Keratinocyte (primary cell): Measurements from ENCODE around the gene PLEKHA6. TPM values are rescaled to one million over a fixed set of nuclear protein-coding genes. Genes with fewer than 3 reads are reported as not detected.

Experiments used
- DNase-seq: peaks from one replicate; pipeline ENCODE4 v3.0.0-alpha.2; 2011; ENCODE audit warnings: low read depth, missing footprints, low spot score
- FAIRE-seq: peaks from 2 replicates; lab custom pipeline; 2011; peaks lifted over from hg19 to GRCh38; lab: Jason Lieb, UNC
- H2AFZ ChIP-seq: 2 replicates; pipeline ENCODE4 v1.6.0; 2012; ENCODE audit warnings: low read length, control low read depth, inconsistent platforms; ENCODE audit not compliant: control insufficient read depth
- H3K27ac ChIP-seq: 2 replicates; pipeline ENCODE4 v1.5.1; 2011; ENCODE audit warnings: low read length; ENCODE audit not compliant: control insufficient read depth, insufficient read depth
- H3K27me3 ChIP-seq: 3 replicates; pipeline ENCODE4 v1.6.0; 2011; ENCODE audit warnings: low read length; ENCODE audit not compliant: control insufficient read depth, insufficient read depth; ENCODE audit errors: extremely low read depth
- H3K36me3 ChIP-seq, 2 experiments: 2 replicates in 1 of 2; 3 replicates in 1 of 2; pipeline ENCODE4 v1.5.1; 2011; ENCODE audit warnings: low read length in 2 of 2, mild to moderate bottlenecking in 1 of 2; ENCODE audit not compliant: control insufficient read depth in 2 of 2, insufficient read depth in 2 of 2; ENCODE audit errors: extremely low read depth in 1 of 2
- H3K4me1 ChIP-seq: 3 replicates; pipeline ENCODE4 v1.5.1; 2011; ENCODE audit warnings: low read length; ENCODE audit not compliant: control insufficient read depth, insufficient read depth; ENCODE audit errors: extremely low read depth
- H3K4me2 ChIP-seq: 3 replicates; pipeline ENCODE4 v1.6.0; 2011; ENCODE audit warnings: low read depth, low read length; ENCODE audit not compliant: control insufficient read depth, insufficient read depth; ENCODE audit errors: extremely low read depth
- H3K4me3 ChIP-seq, 3 experiments: fragments of 200-600 bp in 1 of 3; sonication (generic) in 1 of 3; 2 replicates in 2 of 3; 3 replicates in 1 of 3; pipeline ENCODE4 v1.5.1; 2011 to 2016; ENCODE audit warnings: low read length in 3 of 3, mild to moderate bottlenecking in 3 of 3, control low read depth in 2 of 3, inconsistent platforms in 1 of 3, low read depth in 1 of 3, mixed read lengths in 1 of 3, mixed run types in 1 of 3, moderate library complexity in 1 of 3; ENCODE audit not compliant: control insufficient read depth in 2 of 3, insufficient read depth in 2 of 3; ENCODE audit errors: extremely low read depth in 1 of 3
- H3K79me2 ChIP-seq: 2 replicates; pipeline ENCODE4 v1.6.0; 2012; ENCODE audit warnings: low read length; ENCODE audit not compliant: control insufficient read depth, insufficient read depth
- H3K9ac ChIP-seq: 3 replicates; pipeline ENCODE4 v1.6.0; 2011; ENCODE audit warnings: low read length; ENCODE audit not compliant: control insufficient read depth, insufficient read depth; ENCODE audit errors: extremely low read depth
- H3K9me1 ChIP-seq: 3 replicates; pipeline ENCODE4 v1.6.0; 2011; ENCODE audit warnings: low read length; ENCODE audit not compliant: control insufficient read depth, insufficient read depth; ENCODE audit errors: extremely low read depth
- H3K9me3 ChIP-seq: 2 replicates; pipeline ENCODE4 v1.5.1; 2012; ENCODE audit warnings: low read depth, low read length; ENCODE audit not compliant: control insufficient read depth
- H4K20me1 ChIP-seq: 3 replicates; pipeline ENCODE4 v1.6.0; 2011; ENCODE audit warnings: low read length; ENCODE audit not compliant: control insufficient read depth, insufficient read depth; ENCODE audit errors: extremely low read depth
- EZH2 ChIP-seq: IDR thresholded peaks from one replicate; pipeline ENCODE4 v1.6.1; 2012; ENCODE audit warnings: inconsistent platforms, mild to moderate bottlenecking, low read length, moderate library complexity
- dilution Hi-C: fragments of 300-500 bp; cut with MboI; formaldehyde crosslinking; loops from one replicate; pipeline ENCODE4 v1.7.0; 2020; ENCODE audit warnings: low sequenced_read_pairs; ENCODE audit not compliant: extremely low pct_ligation_motif_present
- polyA plus RNA-seq, 5 experiments: library from polyadenylated mRNA; depleted of rRNA in 3 of 5; stranded (reverse) in 3 of 5; stranded (forward) in 1 of 5; unstranded in 1 of 5; fragments of >200 nt; gene quantifications; 1 replicate in 1 of 5; 2 replicates in 3 of 5; 3 replicates in 1 of 5; pipeline versions ENCODE4 v1.2.1 to v1.2.3, GENCODE V29; 2011 to 2012; ENCODE audit warnings: missing spikeins in 2 of 5, low read depth in 1 of 5, low replicate concordance in 1 of 5
- TF ChIP-seq, protein P1 (sequence below), 3 experiments: IDR thresholded peaks in 1 of 3; conservative IDR thresholded peaks in 1 of 3; optimal IDR thresholded peaks in 1 of 3; 2 replicates in 2 of 3; 3 replicates in 1 of 3; pipeline versions ENCODE3 to v1.5.1; 2011; ENCODE audit warnings: low read length in 3 of 3, mild to moderate bottlenecking in 3 of 3, moderate library complexity in 2 of 3, control low read depth in 1 of 3, inconsistent platforms in 1 of 3; ENCODE audit not compliant: insufficient read depth in 2 of 3; ENCODE audit errors: extremely low read depth in 1 of 3

The PLEKHA6 gene
- polyA plus RNA-seq, 1 donor (not counting 4 experiments of a cell fraction or from before 2014, with no cell fraction given), result 1.5 TPM

DNA sequence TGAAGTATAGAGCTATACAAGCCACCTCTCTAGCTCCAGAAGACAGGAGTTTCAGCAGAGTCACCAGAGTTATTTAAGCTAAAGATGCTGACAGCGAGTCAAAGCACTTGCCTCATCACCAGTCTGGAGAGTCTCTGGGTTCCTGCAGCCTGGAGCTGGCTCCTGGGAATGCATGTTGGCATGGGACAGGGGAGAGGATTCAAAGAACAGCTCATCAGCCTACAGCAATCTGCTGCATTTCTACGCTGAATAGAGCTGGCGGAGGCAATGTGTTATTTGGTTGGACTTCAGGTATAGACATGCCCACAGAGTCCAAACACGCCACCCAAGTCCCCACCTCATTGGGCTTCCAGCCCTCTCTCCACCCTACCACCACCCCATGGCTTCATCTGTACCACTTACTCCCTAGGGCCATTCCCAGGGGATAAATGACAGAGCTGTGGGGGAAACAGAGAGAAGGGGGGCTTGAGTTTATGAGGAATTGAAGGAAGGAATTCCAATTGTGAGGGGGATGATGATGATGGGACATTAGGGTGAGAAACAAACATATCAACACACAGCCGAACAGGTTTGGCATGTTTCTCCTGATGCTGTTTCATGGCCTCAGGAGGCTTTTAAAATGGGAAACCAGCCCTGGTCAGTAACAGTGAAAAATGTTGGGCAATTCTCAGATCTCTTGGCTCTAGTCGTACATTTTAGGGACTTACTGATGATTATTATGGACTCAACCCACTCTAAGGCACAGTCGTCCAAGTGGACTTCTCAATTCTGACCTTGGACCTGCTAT is 58.4 kb downstream of the PLEKHA6 start:
- Histone ChIP-seq H3K79me2 (no peaks in the 10 kb centered on the region), H4K20me1 (no peaks in the 10 kb centered on the region), H3K9me1 (no peaks in the 10 kb centered on the region), H3K27me3 (no peaks in the 10 kb centered on the region), H2AFZ (peak overlapping the region; percentile 72), H3K4me2 (peak overlapping the region; percentile 65), H3K4me3 (peak overlapping the region in 2 of 3 experiments; percentile 7 to 39), H3K27ac (peak overlapping the region; percentile 80), H3K9me3 (no peaks in the 10 kb centered on the region), H3K36me3 (no peaks in the 10 kb centered on the region), H3K4me1 (peaks cover 35% of the 10 kb centered on the region), H3K9ac (peak overlapping the region; percentile 28)
- dilution Hi-C loops, result no loop called here
- FAIRE-seq (peak; percentile 98), DNase-seq (peak; percentile 94)
- no peak for TF ChIP-seq EZH2
- TF ChIP-seq, protein P1, sequence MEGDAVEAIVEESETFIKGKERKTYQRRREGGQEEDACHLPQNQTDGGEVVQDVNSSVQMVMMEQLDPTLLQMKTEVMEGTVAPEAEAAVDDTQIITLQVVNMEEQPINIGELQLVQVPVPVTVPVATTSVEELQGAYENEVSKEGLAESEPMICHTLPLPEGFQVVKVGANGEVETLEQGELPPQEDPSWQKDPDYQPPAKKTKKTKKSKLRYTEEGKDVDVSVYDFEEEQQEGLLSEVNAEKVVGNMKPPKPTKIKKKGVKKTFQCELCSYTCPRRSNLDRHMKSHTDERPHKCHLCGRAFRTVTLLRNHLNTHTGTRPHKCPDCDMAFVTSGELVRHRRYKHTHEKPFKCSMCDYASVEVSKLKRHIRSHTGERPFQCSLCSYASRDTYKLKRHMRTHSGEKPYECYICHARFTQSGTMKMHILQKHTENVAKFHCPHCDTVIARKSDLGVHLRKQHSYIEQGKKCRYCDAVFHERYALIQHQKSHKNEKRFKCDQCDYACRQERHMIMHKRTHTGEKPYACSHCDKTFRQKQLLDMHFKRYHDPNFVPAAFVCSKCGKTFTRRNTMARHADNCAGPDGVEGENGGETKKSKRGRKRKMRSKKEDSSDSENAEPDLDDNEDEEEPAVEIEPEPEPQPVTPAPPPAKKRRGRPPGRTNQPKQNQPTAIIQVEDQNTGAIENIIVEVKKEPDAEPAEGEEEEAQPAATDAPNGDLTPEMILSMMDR (optimal IDR thresholded peaks at IDR 0.05 in 1 of 3, IDR thresholded peaks at IDR 0.05 in 1 of 3, conservative IDR thresholded peaks at IDR 0.05 in 1 of 3; ENCODE audit: extremely low read depth in 1 of 3, insufficient read depth in 2 of 3, low read length in 3 of 3), result no peak

DNA sequence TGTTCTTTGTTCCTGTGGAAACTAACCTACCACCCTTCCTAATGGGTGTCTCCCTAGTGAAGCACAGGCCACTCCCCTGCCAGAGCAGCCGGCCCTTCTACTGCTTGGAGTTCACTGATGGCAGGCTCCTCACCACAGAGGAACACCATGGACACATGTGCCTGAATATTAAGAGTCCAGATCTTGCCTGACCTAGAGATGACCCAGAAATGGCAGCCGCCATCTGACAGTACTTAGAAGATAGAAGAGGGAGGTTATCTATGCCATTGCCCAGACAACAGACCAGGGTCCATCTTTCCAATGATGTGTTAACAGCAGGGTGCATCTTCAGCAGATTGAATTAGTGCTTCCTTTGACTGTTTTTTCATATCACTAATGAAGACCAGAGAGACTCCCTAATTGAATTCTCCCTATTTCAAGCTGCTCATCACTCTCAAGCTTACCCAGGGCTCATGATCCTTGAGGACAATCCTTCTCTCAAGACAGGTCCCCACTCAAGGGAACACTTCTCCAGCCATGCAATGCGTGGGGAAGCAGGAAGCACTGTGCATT is 59.8 kb downstream of the PLEKHA6 start:
- Histone ChIP-seq H3K4me1 (peaks cover 37% of the 10 kb centered on the region), H3K27ac (no peak overlapping the region)
- TF ChIP-seq, protein P1 (optimal IDR thresholded peaks at IDR 0.05 in 1 of 3, IDR thresholded peaks at IDR 0.05 in 1 of 3, conservative IDR thresholded peaks at IDR 0.05 in 1 of 3; ENCODE audit: extremely low read depth in 1 of 3, insufficient read depth in 2 of 3, low read length in 3 of 3), result no peak
- TF ChIP-seq EZH2, result no peak

More for the DNA sequence above, 59.8 kb downstream of the PLEKHA6 start:
- Histone ChIP-seq H3K4me2 (no peak overlapping the region), H3K9me3 (no peaks in the 10 kb centered on the region), H3K36me3 (no peaks in the 10 kb centered on the region), H4K20me1 (no peaks in the 10 kb centered on the region), H3K9ac (no peak overlapping the region), H3K9me1 (no peaks in the 10 kb centered on the region), H2AFZ (no peak overlapping the region), H3K4me3 (no peak overlapping the region), H3K79me2 (no peaks in the 10 kb centered on the region), H3K27me3 (no peaks in the 10 kb centered on the region)
- no peak for DNase-seq
- dilution Hi-C loops, result no loop called here
- no peak for FAIRE-seq
